ENCODE results near the gene GNAO1. TPM values are rescaled to one million over a fixed set of nuclear protein-coding genes. Genes with fewer than 3 reads are reported as not detected.

Gene GNAO1
- polyA plus RNA-seq, 1 donor (not counting 4 experiments of a cell fraction or from before 2014, with no cell fraction given): 0.13 TPM

DNA sequence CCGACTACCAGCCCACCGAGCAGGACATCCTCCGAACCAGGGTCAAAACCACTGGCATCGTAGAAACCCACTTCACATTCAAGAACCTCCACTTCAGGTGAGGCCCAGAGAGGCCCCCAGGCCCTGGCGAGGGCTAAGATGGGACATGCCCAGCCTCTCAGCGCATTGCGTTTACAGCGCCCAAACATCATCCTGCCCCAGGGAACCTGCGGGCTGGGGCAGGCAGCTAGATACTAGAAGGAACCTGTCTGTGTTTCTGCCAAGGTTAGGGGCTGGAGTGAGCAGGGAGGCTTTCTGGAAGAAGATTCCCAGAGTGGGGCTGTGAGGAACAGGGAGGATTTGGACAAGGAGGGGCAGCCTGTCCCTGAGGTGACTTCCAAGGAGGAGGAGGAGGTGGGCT, 143.5 kb downstream of the GNAO1 start:
- Histone ChIP-seq H4K20me1 (ENCODE audit: control insufficient read depth, extremely low read depth, insufficient read depth, low read length) (no peaks in the 10 kb centered on the region), H3K9me1 (ENCODE audit: control insufficient read depth, extremely low read depth, insufficient read depth, low read length) (no peaks in the 10 kb centered on the region), H3K4me1 (ENCODE audit: control insufficient read depth, extremely low read depth, insufficient read depth, low read length) (peaks cover 50% of the 10 kb centered on the region), H3K79me2 (ENCODE audit: control insufficient read depth, insufficient read depth, low read length) (no peaks in the 10 kb centered on the region), H3K4me3 (ENCODE audit: control insufficient read depth in 2 of 3, extremely low read depth in 1 of 3, insufficient read depth in 2 of 3, low read depth in 1 of 3, low read length in 3 of 3) (no peak overlapping the region), H3K4me2 (ENCODE audit: control insufficient read depth, extremely low read depth, insufficient read depth, low read depth, low read length) (peak overlapping the region; percentile 83), H2AFZ (ENCODE audit: control insufficient read depth, low read length) (peak overlapping the region; percentile 62), H3K27ac (ENCODE audit: control insufficient read depth, insufficient read depth, low read length) (peak overlapping the region; percentile 74), H3K9me3 (ENCODE audit: control insufficient read depth, low read depth, low read length) (no peaks in the 10 kb centered on the region), H3K27me3 (ENCODE audit: control insufficient read depth, extremely low read depth, insufficient read depth, low read length) (no peaks in the 10 kb centered on the region), H3K36me3 (ENCODE audit: control insufficient read depth in 2 of 2, extremely low read depth in 1 of 2, insufficient read depth in 2 of 2, low read length in 2 of 2) (no peaks in the 10 kb centered on the region), H3K9ac (ENCODE audit: control insufficient read depth, extremely low read depth, insufficient read depth, low read length) (peak overlapping the region; percentile 67)
- TF ChIP-seq, protein P1, sequence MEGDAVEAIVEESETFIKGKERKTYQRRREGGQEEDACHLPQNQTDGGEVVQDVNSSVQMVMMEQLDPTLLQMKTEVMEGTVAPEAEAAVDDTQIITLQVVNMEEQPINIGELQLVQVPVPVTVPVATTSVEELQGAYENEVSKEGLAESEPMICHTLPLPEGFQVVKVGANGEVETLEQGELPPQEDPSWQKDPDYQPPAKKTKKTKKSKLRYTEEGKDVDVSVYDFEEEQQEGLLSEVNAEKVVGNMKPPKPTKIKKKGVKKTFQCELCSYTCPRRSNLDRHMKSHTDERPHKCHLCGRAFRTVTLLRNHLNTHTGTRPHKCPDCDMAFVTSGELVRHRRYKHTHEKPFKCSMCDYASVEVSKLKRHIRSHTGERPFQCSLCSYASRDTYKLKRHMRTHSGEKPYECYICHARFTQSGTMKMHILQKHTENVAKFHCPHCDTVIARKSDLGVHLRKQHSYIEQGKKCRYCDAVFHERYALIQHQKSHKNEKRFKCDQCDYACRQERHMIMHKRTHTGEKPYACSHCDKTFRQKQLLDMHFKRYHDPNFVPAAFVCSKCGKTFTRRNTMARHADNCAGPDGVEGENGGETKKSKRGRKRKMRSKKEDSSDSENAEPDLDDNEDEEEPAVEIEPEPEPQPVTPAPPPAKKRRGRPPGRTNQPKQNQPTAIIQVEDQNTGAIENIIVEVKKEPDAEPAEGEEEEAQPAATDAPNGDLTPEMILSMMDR (optimal IDR thresholded peaks at IDR 0.05 in 1 of 3, IDR thresholded peaks at IDR 0.05 in 1 of 3, conservative IDR thresholded peaks at IDR 0.05 in 1 of 3; ENCODE audit: extremely low read depth in 1 of 3, insufficient read depth in 2 of 3, low read length in 3 of 3): no peak
- DNase-seq (ENCODE audit: low read depth, low spot score) (peak; percentile 61), FAIRE-seq (peak; percentile 98)
- dilution Hi-C loops (cut with MboI; ENCODE audit: extremely low pct_ligation_motif_present, low sequenced_read_pairs): no loop called here

DNA sequence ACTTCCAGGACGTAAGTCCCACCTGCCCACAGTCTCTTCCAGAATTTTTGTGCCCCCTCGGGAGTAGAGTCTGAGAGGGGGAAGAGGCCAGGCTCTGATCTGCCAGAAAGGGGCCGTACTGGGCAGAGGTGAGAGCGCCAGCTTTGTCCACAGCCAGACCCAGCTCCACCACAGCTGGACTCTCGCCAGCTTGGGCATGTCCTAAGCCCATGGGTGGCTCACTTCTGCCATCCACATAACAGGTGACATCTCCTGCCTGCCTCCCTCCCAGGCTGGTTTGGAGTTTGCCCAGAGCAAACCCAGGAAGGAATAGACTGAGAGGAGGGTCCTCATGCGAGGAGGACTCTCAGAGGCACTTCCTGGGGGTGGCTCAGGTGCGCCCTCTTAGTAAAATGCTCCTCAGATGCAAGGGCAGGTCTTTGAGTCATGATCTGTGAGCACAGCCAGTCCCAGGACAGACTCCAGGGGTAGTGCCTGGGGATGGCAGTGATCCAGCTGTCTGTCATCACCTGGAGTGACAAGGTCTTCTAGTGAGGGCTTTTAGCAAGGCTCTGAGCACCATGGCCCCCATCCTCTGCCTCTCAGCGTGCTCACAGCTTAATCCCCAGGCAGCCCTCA, 144.9 kb downstream of the GNAO1 start:
- dilution Hi-C loops (cut with MboI; ENCODE audit: extremely low pct_ligation_motif_present, low sequenced_read_pairs): no loop called here
- H3K4me3 ChIP-seq (ENCODE audit: control insufficient read depth in 2 of 3, extremely low read depth in 1 of 3, insufficient read depth in 2 of 3, low read depth in 1 of 3, low read length in 3 of 3): no peak overlapping the region
- peak overlapping the region; percentile 19 for H3K4me2 ChIP-seq (ENCODE audit: control insufficient read depth, extremely low read depth, insufficient read depth, low read depth, low read length)
- no peak overlapping the region for H3K9ac ChIP-seq (ENCODE audit: control insufficient read depth, extremely low read depth, insufficient read depth, low read length)
- no peak overlapping the region for H2AFZ ChIP-seq (ENCODE audit: control insufficient read depth, low read length)
- DNase-seq (ENCODE audit: low read depth, low spot score) (peak; percentile 41), FAIRE-seq (peak; percentile 68)
- no peaks in the 10 kb centered on the region for H3K79me2 ChIP-seq (ENCODE audit: control insufficient read depth, insufficient read depth, low read length)
- H3K27ac ChIP-seq (ENCODE audit: control insufficient read depth, insufficient read depth, low read length): no peak overlapping the region
- no peaks in the 10 kb centered on the region for H3K9me3 ChIP-seq (ENCODE audit: control insufficient read depth, low read depth, low read length)
- no peaks in the 10 kb centered on the region for H4K20me1 ChIP-seq (ENCODE audit: control insufficient read depth, extremely low read depth, insufficient read depth, low read length)
- H3K27me3 ChIP-seq (ENCODE audit: control insufficient read depth, extremely low read depth, insufficient read depth, low read length): no peaks in the 10 kb centered on the region
- no peaks in the 10 kb centered on the region for H3K9me1 ChIP-seq (ENCODE audit: control insufficient read depth, extremely low read depth, insufficient read depth, low read length)
- no peaks in the 10 kb centered on the region for H3K36me3 ChIP-seq (ENCODE audit: control insufficient read depth in 2 of 2, extremely low read depth in 1 of 2, insufficient read depth in 2 of 2, low read length in 2 of 2)
- TF ChIP-seq, protein P1 (optimal IDR thresholded peaks at IDR 0.05 in 1 of 3, IDR thresholded peaks at IDR 0.05 in 1 of 3, conservative IDR thresholded peaks at IDR 0.05 in 1 of 3; ENCODE audit: extremely low read depth in 1 of 3, insufficient read depth in 2 of 3, low read length in 3 of 3): peak; percentile 15 to 40 (median 19)
- TF ChIP-seq EZH2 (IDR thresholded peaks at IDR 0.05; ENCODE audit: low read length): no peak
- peaks cover 37% of the 10 kb centered on the region for H3K4me1 ChIP-seq (ENCODE audit: control insufficient read depth, extremely low read depth, insufficient read depth, low read length)

All from keratinocyte (primary cell).